ENCODE measurements around the gene DNAJC19.

- no peak for TF ChIP-seq CTCF (IDR thresholded peaks at IDR 0.05)
- TF ChIP-seq POLR2A (IDR thresholded peaks at IDR 0.05), result peak in 1 of 2 donors; percentile 45
Observed at GRCh38 chr3:180989291-180990163, at the start of gene DNAJC19.

Data from lower leg skin (tissue), 3 donors.